Neuron (in vitro differentiated cells): ENCODE results near the gene NUDT8.

Experiments
- H2AFZ ChIP-seq: one replicate; pipeline ENCODE4 v1.6.1; 2013; ENCODE audit warnings: low read depth, mild to moderate bottlenecking, inconsistent platforms, low read length, moderate library complexity
- H3K27me3 ChIP-seq: one replicate; pipeline ENCODE4 v1.6.1; 2013; ENCODE audit warnings: low read length; ENCODE audit not compliant: insufficient read depth
- H3K36me3 ChIP-seq: one replicate; pipeline ENCODE4 v1.6.1; 2013; ENCODE audit warnings: low read length; ENCODE audit not compliant: insufficient read depth
- H3K4me1 ChIP-seq: one replicate; pipeline ENCODE4 v1.6.1; 2013; ENCODE audit warnings: low read length; ENCODE audit not compliant: insufficient read depth
- H3K4me3 ChIP-seq: 2 replicates; pipeline ENCODE4 v1.5.1; 2013; ENCODE audit warnings: mild to moderate bottlenecking, low read length, moderate library complexity
- H3K9me3 ChIP-seq: one replicate; pipeline ENCODE4 v1.6.1; 2013; ENCODE audit warnings: low read length

Gene NUDT8, protein sequence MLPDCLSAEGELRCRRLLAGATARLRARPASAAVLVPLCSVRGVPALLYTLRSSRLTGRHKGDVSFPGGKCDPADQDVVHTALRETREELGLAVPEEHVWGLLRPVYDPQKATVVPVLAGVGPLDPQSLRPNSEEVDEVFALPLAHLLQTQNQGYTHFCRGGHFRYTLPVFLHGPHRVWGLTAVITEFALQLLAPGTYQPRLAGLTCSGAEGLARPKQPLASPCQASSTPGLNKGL

DNA sequence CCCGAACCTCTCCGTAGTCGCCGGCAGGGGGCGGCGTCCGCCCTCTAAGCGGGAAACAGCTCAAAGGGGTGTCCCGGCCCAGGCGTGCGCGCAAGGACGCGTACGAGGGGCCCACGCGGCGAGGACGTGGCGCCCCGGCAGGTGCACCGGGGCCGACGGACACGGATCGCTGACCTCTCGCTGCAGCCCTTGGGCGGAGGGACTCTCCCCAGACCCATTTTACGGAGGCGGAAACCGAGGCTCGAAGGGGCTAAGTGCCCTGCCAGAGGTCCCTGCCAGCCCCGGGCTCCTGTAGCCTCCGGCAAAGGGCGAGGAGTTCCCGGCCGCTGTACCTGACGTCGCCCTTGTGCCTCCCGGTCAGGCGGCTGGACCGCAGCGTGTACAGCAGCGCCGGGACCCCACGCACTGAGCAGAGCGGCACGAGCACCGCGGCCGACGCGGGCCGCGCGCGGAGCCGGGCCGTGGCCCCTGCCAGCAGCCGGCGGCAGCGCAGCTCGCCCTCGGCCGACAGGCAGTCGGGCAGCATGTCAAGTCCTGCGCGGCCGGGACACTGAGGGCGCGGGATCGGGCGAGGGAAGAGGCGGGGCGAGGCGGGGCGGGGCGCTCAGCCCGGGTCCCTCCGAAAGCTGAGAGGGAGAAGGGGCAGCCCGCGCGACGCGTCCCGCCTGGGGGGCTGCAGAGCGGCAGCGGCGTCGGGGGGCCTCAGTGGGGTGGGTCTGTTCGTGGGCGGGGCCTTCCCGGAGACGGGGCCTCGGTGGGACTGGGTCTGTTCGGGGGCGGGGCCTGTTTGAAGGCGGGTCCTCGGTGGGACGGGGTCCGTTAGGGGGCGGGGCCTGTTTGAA, at the start of gene NUDT8:
TSS of gene NUDT8 (minus strand) at position 552 of the 842 bp plus-strand sequence. CDS start at position 526, 26 bp downstream.
- Histone ChIP-seq H3K27me3 (no peaks in the 10 kb centered on the region), H3K36me3 (no peaks in the 10 kb centered on the region), H3K4me1 (peaks cover 6% of the 10 kb centered on the region), H3K4me3 (peak within 1 kb of the TSS; percentile 77), H2AFZ (peak within 1 kb of the TSS; percentile 87), H3K9me3 (no peaks in the 10 kb centered on the region)

DNA sequence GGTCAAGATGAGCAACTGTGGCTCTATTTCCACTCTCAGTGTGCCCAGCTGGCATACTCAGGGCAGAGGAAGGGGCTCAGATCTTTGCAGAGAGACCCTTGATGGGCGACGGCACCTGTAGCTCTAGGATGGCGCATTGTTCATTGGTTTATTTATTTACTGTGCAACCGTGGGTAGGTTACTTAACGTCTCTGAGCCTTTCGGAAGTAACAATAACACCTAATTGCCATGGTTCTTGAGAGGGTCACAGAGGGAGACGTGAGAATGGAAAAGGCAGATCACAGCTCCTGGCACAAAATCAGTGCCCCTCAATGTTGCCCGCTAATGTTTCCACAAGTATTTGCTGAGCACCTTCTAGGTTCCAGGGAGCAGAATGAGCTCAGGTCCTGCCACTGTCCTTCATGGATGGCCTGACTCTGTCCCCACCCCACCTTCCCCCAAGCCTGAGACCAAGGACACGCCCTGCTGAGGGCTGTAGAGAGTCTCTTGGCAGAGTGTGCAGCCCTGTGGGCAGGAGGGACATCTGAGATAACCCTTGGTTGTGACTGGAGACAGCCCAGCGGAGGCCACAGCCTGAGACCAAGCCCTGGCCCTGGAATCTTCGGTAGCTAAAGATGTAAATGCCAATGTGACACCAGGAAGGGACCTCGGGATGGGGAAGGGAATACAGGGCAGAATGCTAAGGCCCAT, 45.5 kb upstream of the NUDT8 start:
- H3K4me1 ChIP-seq, result no peaks in the 10 kb centered on the region
- no peaks in the 10 kb centered on the region for H3K36me3 ChIP-seq
- H3K4me3 ChIP-seq, result no peak overlapping the region
- H3K9me3 ChIP-seq, result no peaks in the 10 kb centered on the region
- H3K27me3 ChIP-seq, result peaks cover 13% of the 10 kb centered on the region
- H2AFZ ChIP-seq, result no peak overlapping the region

DNA sequence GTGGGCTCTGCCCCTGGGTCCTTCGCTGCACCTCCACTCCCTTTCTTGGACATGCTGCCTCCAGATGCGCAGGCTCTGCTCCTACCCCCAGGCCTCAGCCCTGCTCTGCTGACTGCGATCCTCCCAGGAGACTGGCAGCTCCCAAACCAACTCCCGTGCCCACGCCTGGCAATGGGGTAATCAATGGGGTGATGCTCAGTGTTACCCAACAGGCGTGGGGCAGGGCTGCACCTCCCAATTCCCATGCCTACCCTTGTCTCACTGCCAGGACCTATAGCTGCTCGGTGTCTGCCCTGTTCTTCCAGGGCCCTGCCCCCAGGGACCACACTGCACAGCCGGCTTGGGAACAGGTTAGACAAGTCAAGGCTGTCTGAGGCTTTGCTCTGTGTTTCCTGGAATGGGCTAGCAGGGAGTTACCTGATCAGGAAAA, 44.7 kb upstream of the NUDT8 start, which contains the start of gene ALDH3B2:
TSS of gene ALDH3B2 (minus strand) at position 182 of the 430 bp plus-strand sequence. CDS start 7,688 bp downstream, outside the sequence.
- no peaks in the 10 kb centered on the region for H3K9me3 ChIP-seq
- no peaks in the 10 kb centered on the region for H3K36me3 ChIP-seq
- no peak within 1 kb of the TSS for H3K4me3 ChIP-seq
- H3K27me3 ChIP-seq, result peaks cover 13% of the 10 kb centered on the region
- no peak within 1 kb of the TSS for H2AFZ ChIP-seq
- no peaks in the 10 kb centered on the region for H3K4me1 ChIP-seq

DNA sequence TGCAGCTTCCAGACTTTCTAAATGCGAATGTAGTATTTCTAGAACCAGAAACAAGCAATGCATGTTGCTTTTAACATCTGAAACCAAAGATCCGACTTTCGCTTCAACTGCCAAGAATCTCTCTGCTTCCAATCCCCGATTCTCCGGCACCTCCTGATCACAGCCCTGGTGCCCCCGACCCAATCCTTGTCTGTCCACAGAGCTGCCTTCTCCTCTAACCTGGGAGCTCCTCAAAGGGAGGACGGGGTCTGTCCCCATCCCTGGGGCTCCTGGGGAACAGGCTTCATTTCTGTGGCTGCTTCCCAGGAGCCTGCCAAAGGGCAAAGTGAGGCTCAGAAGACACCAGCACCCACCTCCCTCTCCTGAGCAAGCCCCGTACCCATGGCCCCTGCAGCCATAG, 44.2 kb upstream of the NUDT8 start:
- Histone ChIP-seq H3K27me3 (peaks cover 13% of the 10 kb centered on the region), H3K9me3 (no peaks in the 10 kb centered on the region), H3K36me3 (no peaks in the 10 kb centered on the region), H2AFZ (no peak overlapping the region), H3K4me1 (no peaks in the 10 kb centered on the region), H3K4me3 (no peak overlapping the region)

DNA sequence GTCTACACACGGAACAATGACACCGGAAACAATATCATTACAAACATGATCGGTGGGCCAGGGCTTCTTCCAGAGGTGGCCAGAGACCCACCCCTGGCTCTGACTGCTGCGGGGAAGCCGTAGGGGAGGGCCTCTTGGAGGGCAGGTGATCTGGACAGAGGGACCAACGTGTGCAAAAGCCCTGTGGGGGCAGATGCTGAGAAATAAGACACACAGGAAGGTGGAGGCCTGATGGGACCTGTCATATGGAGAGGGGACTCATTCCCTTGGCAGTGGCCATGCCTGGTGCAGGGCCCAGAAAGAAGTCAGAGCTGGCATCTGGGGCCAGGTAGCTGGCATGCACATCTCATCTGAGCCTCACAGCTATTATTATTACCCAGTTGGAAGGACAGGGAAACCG, 43.6 kb upstream of the NUDT8 start:
- no peaks in the 10 kb centered on the region for H3K36me3 ChIP-seq
- H3K4me1 ChIP-seq, result no peaks in the 10 kb centered on the region
- H3K27me3 ChIP-seq, result peaks cover 13% of the 10 kb centered on the region
- no peak overlapping the region for H3K4me3 ChIP-seq
- no peaks in the 10 kb centered on the region for H3K9me3 ChIP-seq
- H2AFZ ChIP-seq, result no peak overlapping the region

DNA sequence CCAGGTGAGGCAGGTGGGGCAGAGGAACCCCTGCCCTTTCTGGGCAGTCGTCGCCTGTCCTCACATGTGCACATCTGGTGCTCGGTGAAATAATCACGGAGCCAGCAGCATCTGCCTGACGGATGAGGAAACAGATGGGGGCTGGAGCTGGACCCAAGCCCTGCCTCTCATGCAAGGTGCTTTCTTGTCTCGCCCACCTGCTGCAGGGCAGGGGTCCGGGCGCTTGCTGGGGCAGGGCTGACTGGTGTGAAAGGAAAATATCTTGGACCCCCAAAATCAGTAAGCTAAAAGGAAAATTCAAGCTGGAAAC, 41.4 kb upstream of the NUDT8 start:
- H3K9me3 ChIP-seq, result no peaks in the 10 kb centered on the region
- no peak overlapping the region for H3K4me3 ChIP-seq
- H3K4me1 ChIP-seq, result no peaks in the 10 kb centered on the region
- no peaks in the 10 kb centered on the region for H3K36me3 ChIP-seq
- no peak overlapping the region for H2AFZ ChIP-seq
- H3K27me3 ChIP-seq, result peaks cover 13% of the 10 kb centered on the region

DNA sequence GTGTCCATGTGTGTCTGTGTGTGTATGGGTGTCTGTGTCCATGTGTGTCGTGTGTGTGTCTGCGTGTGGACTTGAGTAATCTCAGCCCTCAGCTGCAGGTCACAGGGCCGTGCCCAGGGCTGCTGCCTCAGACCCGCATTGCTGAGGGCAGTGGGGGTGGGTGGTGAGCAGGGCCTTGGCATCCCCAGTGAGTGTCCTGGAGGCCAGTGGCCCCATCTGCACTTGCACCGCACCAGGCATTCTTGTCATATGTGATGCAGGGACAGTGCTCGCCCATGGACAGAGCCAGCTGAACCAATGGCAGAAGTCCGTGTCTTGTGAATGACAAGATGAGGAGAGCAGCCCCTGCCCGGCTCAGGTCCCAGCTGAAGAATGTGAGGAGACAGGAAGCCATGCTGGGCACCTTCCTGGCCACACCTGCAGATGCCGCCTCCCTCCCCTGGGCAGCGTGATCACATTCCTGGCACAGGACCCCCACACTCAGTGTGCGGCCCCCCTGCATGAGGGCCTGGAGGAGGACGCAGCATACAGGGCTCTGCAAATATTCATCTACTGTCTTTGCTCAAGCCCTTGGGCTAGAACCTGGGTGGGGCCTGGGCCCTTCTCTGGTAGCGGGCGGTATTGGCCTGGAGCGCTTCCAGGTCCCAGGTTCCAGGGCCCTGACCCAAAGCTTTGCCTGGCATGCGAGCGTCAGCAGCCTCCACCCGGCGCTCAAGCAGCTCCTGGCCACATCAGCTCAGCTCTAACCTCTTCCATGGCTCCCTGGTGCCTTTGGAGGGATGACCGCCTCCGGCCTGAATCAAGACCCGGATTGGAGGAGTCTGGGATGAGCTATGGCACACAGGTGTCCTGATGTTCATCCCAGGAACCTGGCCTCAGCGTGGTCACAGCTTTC, 40.8 kb upstream of the NUDT8 start:
- no peaks in the 10 kb centered on the region for H3K9me3 ChIP-seq
- no peak overlapping the region for H3K4me3 ChIP-seq
- peaks cover 13% of the 10 kb centered on the region for H3K27me3 ChIP-seq
- no peaks in the 10 kb centered on the region for H3K4me1 ChIP-seq
- H3K36me3 ChIP-seq, result no peaks in the 10 kb centered on the region
- H2AFZ ChIP-seq, result no peak overlapping the region

DNA sequence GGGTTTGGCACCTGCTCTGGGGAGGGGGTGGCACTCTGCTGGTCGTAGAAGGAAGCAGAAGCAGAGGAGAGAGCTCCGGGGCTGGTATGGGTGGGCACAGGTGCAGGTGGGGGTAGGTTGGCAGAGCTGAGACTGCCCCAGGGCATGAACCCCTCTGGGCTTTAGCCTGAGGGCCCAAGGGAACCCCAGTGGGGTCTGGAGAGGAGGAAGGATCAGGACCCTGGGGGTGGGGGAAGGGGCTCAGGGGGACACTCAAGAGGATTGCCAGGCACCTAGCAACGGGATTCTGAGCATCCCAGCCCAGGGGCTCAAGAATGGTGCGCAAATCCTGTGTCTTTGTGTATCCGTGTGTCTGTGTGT, 38.4 kb upstream of the NUDT8 start:
- H3K9me3 ChIP-seq, result no peaks in the 10 kb centered on the region
- H3K4me1 ChIP-seq, result no peaks in the 10 kb centered on the region
- H3K27me3 ChIP-seq, result peaks cover 9% of the 10 kb centered on the region
- H3K36me3 ChIP-seq, result no peaks in the 10 kb centered on the region
- H2AFZ ChIP-seq, result no peak overlapping the region
- H3K4me3 ChIP-seq, result no peak overlapping the region

DNA sequence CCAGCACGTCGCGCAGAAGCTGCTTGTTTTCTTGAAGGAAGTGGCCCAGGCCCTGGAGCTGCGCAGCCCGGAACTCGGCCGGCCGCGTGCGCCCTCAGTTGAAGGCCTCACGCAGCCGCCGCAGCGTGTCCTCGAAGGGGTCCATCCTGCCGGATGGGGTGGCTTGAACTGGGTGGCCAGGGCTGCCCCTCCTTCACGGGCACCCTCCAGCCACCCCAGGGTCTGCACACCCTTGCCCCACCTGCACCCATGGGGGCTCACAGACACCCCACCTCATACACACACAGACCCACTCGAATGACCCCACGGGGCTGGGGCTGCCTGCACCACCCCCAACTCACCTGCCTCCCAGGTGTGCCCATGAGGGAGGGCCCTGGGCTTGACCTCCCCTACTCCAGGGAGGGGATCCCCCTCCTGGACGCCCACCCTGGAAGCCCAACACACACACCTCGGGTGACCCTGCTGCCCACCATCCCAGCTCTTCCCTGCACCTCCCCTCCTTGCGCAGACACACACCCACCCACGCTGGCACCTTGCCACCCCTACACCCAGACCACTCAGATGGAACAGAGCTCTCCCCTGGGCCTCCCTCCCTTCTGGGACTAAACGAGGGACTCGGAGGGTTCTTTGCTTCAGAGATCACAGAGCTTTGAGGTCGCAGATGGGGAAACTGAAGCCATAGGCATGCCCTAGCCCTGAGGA, 37.9 kb upstream of the NUDT8 start:
- Histone ChIP-seq H3K4me3 (no peak overlapping the region), H3K4me1 (no peaks in the 10 kb centered on the region), H3K27me3 (peaks cover 13% of the 10 kb centered on the region), H3K36me3 (no peaks in the 10 kb centered on the region), H3K9me3 (no peaks in the 10 kb centered on the region), H2AFZ (no peak overlapping the region)

DNA sequence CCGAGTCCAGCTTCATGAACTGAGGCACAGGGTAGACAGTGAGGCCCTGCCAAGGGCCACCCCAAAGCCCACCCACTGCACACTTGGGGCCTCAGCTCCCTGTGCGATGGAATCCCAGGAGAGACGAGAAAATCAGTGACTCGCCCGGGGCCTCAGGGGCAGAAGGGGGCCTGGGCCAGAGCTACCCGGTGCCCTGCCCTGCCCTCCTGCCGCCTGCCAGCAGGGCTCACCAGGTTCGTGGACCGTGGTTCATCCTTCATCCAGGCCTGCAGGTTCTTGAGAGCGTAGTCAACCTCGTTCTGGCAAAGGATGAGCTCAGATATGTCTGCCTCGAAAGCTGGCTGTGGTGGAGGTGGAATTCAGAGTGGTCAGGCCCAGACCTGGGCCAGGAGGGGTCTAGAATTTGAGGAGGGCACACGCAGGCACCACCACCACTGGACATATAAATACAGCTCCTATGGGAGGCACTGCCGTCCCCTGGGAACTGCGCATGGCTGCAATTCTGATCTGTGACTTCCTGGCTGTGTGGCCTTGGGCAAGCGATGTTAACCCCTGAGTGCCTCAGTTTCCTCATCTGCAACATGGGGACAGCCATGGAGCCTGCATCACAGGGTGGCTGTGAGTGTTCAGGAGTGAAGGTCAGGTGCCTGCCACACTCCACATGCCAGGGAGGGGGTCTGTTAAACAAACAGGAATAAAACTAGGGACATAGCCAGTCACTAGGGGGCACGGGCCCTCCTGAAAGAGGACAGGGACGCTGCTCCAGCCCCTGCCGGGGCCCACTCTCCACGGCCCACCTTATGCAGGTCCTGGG, 37.1 kb upstream of the NUDT8 start:
- no peak overlapping the region for H3K4me3 ChIP-seq
- H3K9me3 ChIP-seq, result no peaks in the 10 kb centered on the region
- peaks cover 19% of the 10 kb centered on the region for H3K27me3 ChIP-seq
- no peaks in the 10 kb centered on the region for H3K4me1 ChIP-seq
- no peak overlapping the region for H2AFZ ChIP-seq
- no peaks in the 10 kb centered on the region for H3K36me3 ChIP-seq

DNA sequence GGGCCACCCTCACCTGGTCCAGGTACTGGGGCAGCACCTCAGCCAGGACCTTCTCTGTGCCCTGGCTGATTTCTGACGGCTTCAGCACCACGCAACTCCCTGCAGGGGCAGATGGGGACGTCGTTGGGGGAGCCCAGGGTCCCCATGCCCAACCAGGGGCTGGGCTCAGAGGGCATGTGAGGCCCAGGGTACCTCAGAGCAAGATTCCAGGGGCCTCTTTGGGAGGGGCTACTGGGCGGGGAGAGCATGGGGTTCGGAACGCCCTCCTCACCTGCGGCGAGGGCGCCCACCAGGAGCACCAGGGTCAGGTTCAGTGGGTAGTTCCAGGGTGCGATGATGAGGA, 36.5 kb upstream of the NUDT8 start:
- H3K9me3 ChIP-seq, result no peaks in the 10 kb centered on the region
- no peaks in the 10 kb centered on the region for H3K36me3 ChIP-seq
- peaks cover 19% of the 10 kb centered on the region for H3K27me3 ChIP-seq
- H2AFZ ChIP-seq, result no peak overlapping the region
- H3K4me1 ChIP-seq, result no peaks in the 10 kb centered on the region
- H3K4me3 ChIP-seq, result no peak overlapping the region
